SK-N-SH (cell line): Measurements from ENCODE around the gene THSD7B. TPM values are rescaled to one million over a fixed set of nuclear protein-coding genes. Genes with fewer than 3 reads are reported as not detected.

ENCODE experiments used
- CTCF ChIA-PET: fragments of 300-600, 350-600 bp; formaldehyde crosslinking; extraction: SDS; loops from one replicate; lab custom pipeline; 2021; lab: Yijun Ruan, JAX
- POLR2A ChIA-PET: fragments of 350-600 bp; sonication (Branson Sonifier 250); formaldehyde crosslinking; extraction: SDS; loops from one replicate; lab custom pipeline; 2020; ENCODE audit warnings: antibody characterized with exemption, inconsistent platforms; lab: Yijun Ruan, JAX
- DNase-seq: peaks from one replicate; pipeline ENCODE4 v3.0.0; 2012
- H2AFZ ChIP-seq: fragments of 200-600 bp; sonication (generic); 2 replicates; pipeline ENCODE4 v1.8.1; 2016; ENCODE audit warnings: antibody characterized with exemption, mild to moderate bottlenecking, low read depth
- H3F3A ChIP-seq: fragments of 200-600 bp; sonication (generic); replicated peaks from 2 replicates; pipeline ENCODE3; 2016; ENCODE audit warnings: antibody characterized with exemption, mild to moderate bottlenecking; ENCODE audit not compliant: insufficient read depth
- H3K27ac ChIP-seq, 2 experiments: fragments of 200-500 bp in 1 of 2; fragments of 200-600 bp in 1 of 2; sonication (Bioruptor generic) in 1 of 2; sonication (generic), shearing (Covaris generic) in 1 of 2; 2 replicates each; pipeline versions ENCODE4 v1.5.1 to v1.6.1; 2014 to 2016; ENCODE audit warnings: low read depth in 2 of 2, inconsistent platforms in 1 of 2, low read length in 1 of 2, mild to moderate bottlenecking in 1 of 2, mixed read lengths in 1 of 2
- H3K27me3 ChIP-seq: fragments of 200-600 bp; sonication (generic), shearing (Covaris generic); 2 replicates; pipeline ENCODE4 v1.6.1; 2016; ENCODE audit warnings: mixed run types; ENCODE audit not compliant: insufficient read depth
- H3K36me3 ChIP-seq, 2 experiments: fragments of 200-500 bp in 1 of 2; fragments of 200-600 bp in 1 of 2; sonication (Bioruptor generic) in 1 of 2; sonication (generic) in 1 of 2; replicated peaks in 1 of 2; 2 replicates each; pipeline versions ENCODE3 to v1.5.1; 2014 to 2016; ENCODE audit warnings: low read length in 1 of 2, mild to moderate bottlenecking in 1 of 2; ENCODE audit not compliant: insufficient read depth in 2 of 2, control insufficient read depth in 1 of 2
- H3K4me1 ChIP-seq, 2 experiments: fragments of 200-500 bp in 1 of 2; fragments of 200-600 bp in 1 of 2; sonication (Bioruptor generic) in 1 of 2; sonication (generic), shearing (Covaris generic) in 1 of 2; 2 replicates each; pipeline versions ENCODE4 v1.5.1 to v1.6.1; 2014 to 2016; ENCODE audit warnings: low read depth in 1 of 2, low read length in 1 of 2, mixed run types in 1 of 2; ENCODE audit not compliant: insufficient read depth in 2 of 2, control insufficient read depth in 1 of 2
- H3K4me2 ChIP-seq: fragments of 200-600 bp; sonication (generic), shearing (Covaris generic); 2 replicates; pipeline ENCODE4 v1.6.1; 2017; ENCODE audit warnings: mixed run types
- H3K4me3 ChIP-seq, 2 experiments: fragments of 200-500 bp in 1 of 2; fragments of 200-600 bp in 1 of 2; sonication (Bioruptor generic) in 1 of 2; sonication (generic), shearing (Covaris generic) in 1 of 2; 2 replicates each; pipeline versions ENCODE4 v1.5.1 to v1.8.1; 2014 to 2016; ENCODE audit warnings: low read depth in 2 of 2, inconsistent platforms in 1 of 2, low read length in 1 of 2, mild to moderate bottlenecking in 1 of 2, mixed read lengths in 1 of 2, moderate library complexity in 1 of 2
- H3K79me2 ChIP-seq: fragments of 200-600 bp; sonication (generic); 2 replicates; pipeline ENCODE4 v1.8.1; 2017; ENCODE audit warnings: mild to moderate bottlenecking; ENCODE audit not compliant: insufficient read depth
- H3K9ac ChIP-seq: fragments of 200-600 bp; sonication (generic); 2 replicates; pipeline ENCODE4 v1.6.1; 2017; ENCODE audit warnings: mixed run types
- H3K9me2 ChIP-seq: fragments of 200-600 bp; sonication (generic); 2 replicates; pipeline ENCODE4 v1.6.1; 2017; ENCODE audit warnings: mixed run types
- H3K9me3 ChIP-seq: fragments of 200-600 bp; sonication (generic); 2 replicates; pipeline ENCODE4 v1.6.1; 2017; ENCODE audit warnings: mixed run types, mild to moderate bottlenecking, moderate library complexity
- H4K20me1 ChIP-seq: fragments of 200-600 bp; sonication (generic); 2 replicates; pipeline ENCODE4 v1.6.1; 2017; ENCODE audit warnings: mild to moderate bottlenecking, mixed run types; ENCODE audit not compliant: insufficient read depth
- CHD2 ChIP-seq: fragments of 150-350 bp; IDR thresholded peaks from 2 replicates; pipeline ENCODE4 v1.6.1; 2018; ENCODE audit warnings: low read length; ENCODE audit not compliant: partially characterized antibody
- EZH2phosphoT487 ChIP-seq: fragments of 200-600 bp; sonication (generic); IDR thresholded peaks from 2 replicates; pipeline ENCODE4 v1.6.1; 2017; ENCODE audit warnings: low read depth, mixed run types, mild to moderate bottlenecking, antibody characterized with exemption, moderate library complexity, borderline replicate concordance
- FOSL2 ChIP-seq: IDR thresholded peaks from 2 replicates; pipeline ENCODE4 v1.4.0; 2012; ENCODE audit warnings: low read depth, mild to moderate bottlenecking, moderate library complexity, borderline replicate concordance
- FOXM1 ChIP-seq: IDR thresholded peaks from 2 replicates; pipeline ENCODE4 v1.4.0; 2012; ENCODE audit warnings: low read depth, mild to moderate bottlenecking
- GABPA ChIP-seq: IDR thresholded peaks from 2 replicates; pipeline ENCODE4 v1.4.0; 2012; ENCODE audit warnings: low read depth, mild to moderate bottlenecking
- JUND ChIP-seq: IDR thresholded peaks from 2 replicates; pipeline ENCODE4 v1.4.0; 2012
- RAD21 ChIP-seq: IDR thresholded peaks from 2 replicates; pipeline ENCODE4 v1.6.1; 2012; ENCODE audit warnings: mild to moderate bottlenecking, low read length
- RCOR1 ChIP-seq: fragments of 150-350 bp; IDR thresholded peaks from 2 replicates; pipeline ENCODE4 v1.6.1; 2017; ENCODE audit warnings: antibody characterized with exemption, low read length
- SIN3A ChIP-seq: IDR thresholded peaks from 2 replicates; pipeline ENCODE4 v1.6.1; 2012; ENCODE audit warnings: low read depth, mild to moderate bottlenecking, low read length, moderate library complexity, borderline replicate concordance
- SMC3 ChIP-seq: IDR thresholded peaks from 2 replicates; pipeline ENCODE4 v1.6.1; 2012; ENCODE audit warnings: low read depth, low read length, improper control_type of control experiment
- TAF1 ChIP-seq: IDR thresholded peaks from 2 replicates; pipeline ENCODE4 v1.6.1; 2012; ENCODE audit warnings: low read depth, mild to moderate bottlenecking, low read length, moderate library complexity, borderline replicate concordance
- TCF12 ChIP-seq: IDR thresholded peaks from 2 replicates; pipeline ENCODE4 v1.4.0; 2012
- USF1 ChIP-seq: IDR thresholded peaks from 2 replicates; pipeline ENCODE4 v1.4.0; 2012; ENCODE audit warnings: low read depth, borderline replicate concordance
- YY1 ChIP-seq: IDR thresholded peaks from 2 replicates; pipeline ENCODE4 v1.4.0; 2012; ENCODE audit warnings: low read depth, mild to moderate bottlenecking
- WGBS: methylation state at CpG from one replicate; pipeline ENCODE4 v1.1.6; 2017; ENCODE audit warnings: low lambda C conversion rate; 5-methylcytosine and 5-hydroxymethylcytosine counted together
- polyA plus RNA-seq, 3 experiments: library from polyadenylated mRNA; depleted of rRNA; stranded (reverse); fragments of >200 nt; gene quantifications; 2 replicates each; pipeline ENCODE4 v1.2.3, GENCODE V29; 2012

Gene THSD7B
- polyA plus RNA-seq, 1 of the 3 experiments (the other 2 are of a cell fraction): not detected

GRCh38 chr2:137500599-137500998 is 735.3 kb downstream of the THSD7B start:
- TF ChIP-seq YY1 (no peak), CHD2 (no peak), FOXM1 (no peak), USF1 (no peak), RCOR1 (no peak), EZH2phosphoT487 (no peak), GABPA (no peak), SMC3 (no peak), SIN3A (no peak), FOSL2 (no peak)
- TF ChIP-seq, all 33 proteins: peak for 0
- no peaks in the 10 kb centered on the region for H3K36me3 ChIP-seq
- H3K4me2 ChIP-seq: no peak overlapping the region
- H3K9me3 ChIP-seq: no peaks in the 10 kb centered on the region
- 44% methylated on average over 3 of the region's 3 CpGs for WGBS
- no peaks in the 10 kb centered on the region for H3F3A ChIP-seq
- no peaks in the 10 kb centered on the region for H3K79me2 ChIP-seq
- no peak overlapping the region for H2AFZ ChIP-seq
- H3K4me3 ChIP-seq: no peak overlapping the region
- H4K20me1 ChIP-seq: no peaks in the 10 kb centered on the region
- no peak for DNase-seq
- H3K9ac ChIP-seq: no peak overlapping the region
- H3K27ac ChIP-seq: no peak overlapping the region
- ChIA-PET POLR2A (no interaction called here), CTCF (no interaction called here)
- H3K4me1 ChIP-seq: no peaks in the 10 kb centered on the region
- no peaks in the 10 kb centered on the region for H3K27me3 ChIP-seq
- H3K9me2 ChIP-seq: no peaks in the 10 kb centered on the region

- Histone ChIP-seq H2AFZ (no peak overlapping the region), H3K27me3 (no peaks in the 10 kb centered on the region), H3K9me2 (no peaks in the 10 kb centered on the region), H3K9ac (no peak overlapping the region), H3K79me2 (no peaks in the 10 kb centered on the region), H3K9me3 (no peaks in the 10 kb centered on the region), H3K4me1 (no peaks in the 10 kb centered on the region), H3K36me3 (no peaks in the 10 kb centered on the region), H3K4me2 (no peak overlapping the region), H3K4me3 (no peak overlapping the region), H3F3A (no peaks in the 10 kb centered on the region), H4K20me1 (no peaks in the 10 kb centered on the region), H3K27ac (no peak overlapping the region)
- WGBS: 54% methylated on average over 2 of the region's 2 CpGs
- TF ChIP-seq EZH2phosphoT487: no peak
- TF ChIP-seq TCF12: no peak
- TF ChIP-seq FOXM1: no peak
- TF ChIP-seq JUND: no peak
- TF ChIP-seq TAF1: no peak
- no peak for TF ChIP-seq RAD21
- ChIA-PET POLR2A (no interaction called here), CTCF (interaction anchor here (1.3 kb wide), 1 partner anchor 13 kb away, joined by 3 read pairs; no protein-coding TSS in a partner anchor)
- DNase-seq: no peak
Measured at GRCh38 chr2:137507237-137507636, 741.9 kb downstream of the THSD7B start.
